NCI-H226 (cell line): ENCODE measurements around the gene PNP.
"Not testable (repeated sequence)": the region's sequence is repeated elsewhere in the genome, so short reads cannot be mapped to it uniquely, and the experiment has no call there.

Experiments
- DNase-seq: peaks from one replicate; pipeline ENCODE4 v3.0.0-alpha.2; 2015

PNP gene

GRCh38 chr14:20493634-20494033 lies 24.4 kb downstream of the PNP start:
- no peak for DNase-seq

- no peak for DNase-seq
Observed at GRCh38 chr14:20494935-20495766, 25.9 kb downstream of the PNP start.

GRCh38 chr14:20498622-20499021 lies 29.4 kb downstream of the PNP start:
- DNase-seq: no peak

- DNase-seq: no peak
Observed at GRCh38 chr14:20499108-20499507, 29.9 kb downstream of the PNP start.

GRCh38 chr14:20499881-20500280 lies 30.7 kb downstream of the PNP start:
- no peak for DNase-seq

GRCh38 chr14:20501346-20501745 lies 32.1 kb downstream of the PNP start:
- DNase-seq: no peak

- DNase-seq: no peak
Observed at GRCh38 chr14:20503898-20504297, 34.7 kb downstream of the PNP start.

GRCh38 chr14:20506276-20506675 lies 37.1 kb downstream of the PNP start:
- not testable (repeated sequence) for DNase-seq

- DNase-seq: not testable (repeated sequence)
Observed at GRCh38 chr14:20506752-20507151, 37.5 kb downstream of the PNP start.

GRCh38 chr14:20507537-20507936 lies 38.3 kb downstream of the PNP start:
- DNase-seq: not testable (repeated sequence)

GRCh38 chr14:20508367-20508766 lies 39.2 kb downstream of the PNP start:
- no peak for DNase-seq

- no peak for DNase-seq
Observed at GRCh38 chr14:20512177-20512905, 43.1 kb downstream of the PNP start.

GRCh38 chr14:20515846-20516245 lies 46.6 kb downstream of the PNP start:
- DNase-seq: no peak

- DNase-seq: no peak
Observed at GRCh38 chr14:20516921-20517320, 47.7 kb downstream of the PNP start.

- no peak for DNase-seq
Observed at GRCh38 chr14:20522332-20522731, 53.1 kb downstream of the PNP start.

- no peak for DNase-seq
Observed at GRCh38 chr14:20524027-20524426, 54.8 kb downstream of the PNP start.
